Neural progenitor cell (in vitro differentiated cells): ENCODE results near the gene SRR. TPM values are rescaled to one million over a fixed set of nuclear protein-coding genes. Genes with fewer than 3 reads are reported as not detected.

Experiments used
- DNase-seq: peaks from one replicate; pipeline ENCODE4 v3.0.0-alpha.2; 2016; ENCODE audit warnings: low spot score
- H2AFZ ChIP-seq: fragments of 200-600 bp; sonication (generic); replicated peaks from 2 replicates; pipeline ENCODE4 v1.6.1; 2016; ENCODE audit warnings: antibody characterized with exemption
- H3F3A ChIP-seq: fragments of 200-600 bp; sonication (generic); 2 replicates; pipeline ENCODE4 v1.6.1; 2016; ENCODE audit warnings: antibody characterized with exemption, low read depth
- H3K27ac ChIP-seq: fragments of 200-600 bp; sonication (generic); 2 replicates; pipeline ENCODE4 v1.5.1; 2016; ENCODE audit warnings: mild to moderate bottlenecking
- H3K27me3 ChIP-seq: fragments of 200-600 bp; sonication (generic); 2 replicates; pipeline ENCODE4 v1.6.1; 2016; ENCODE audit warnings: mild to moderate bottlenecking, moderate library complexity
- H3K36me3 ChIP-seq: fragments of 200-600 bp; sonication (generic); 2 replicates; pipeline ENCODE4 v1.5.1; 2016
- H3K4me1 ChIP-seq: fragments of 200-600 bp; sonication (generic); 2 replicates; pipeline ENCODE4 v1.6.1; 2016; ENCODE audit warnings: mixed run types
- H3K4me2 ChIP-seq: fragments of 200-600 bp; sonication (generic); 2 replicates; pipeline ENCODE4 v1.6.1; 2016
- H3K4me3 ChIP-seq: fragments of 200-600 bp; sonication (generic); 2 replicates; pipeline ENCODE4 v1.5.1; 2016
- H3K79me2 ChIP-seq: fragments of 200-600 bp; sonication (generic); 2 replicates; pipeline ENCODE4 v1.6.1; 2016; ENCODE audit warnings: low read depth
- H3K9ac ChIP-seq: fragments of 200-600 bp; sonication (generic); 2 replicates; pipeline ENCODE4 v1.6.1; 2016
- H3K9me3 ChIP-seq: fragments of 200-600 bp; sonication (generic); 2 replicates; pipeline ENCODE4 v1.5.1; 2016; ENCODE audit warnings: low read depth
- H4K20me1 ChIP-seq: fragments of 200-600 bp; sonication (generic); 2 replicates; pipeline ENCODE4 v1.6.1; 2016; ENCODE audit warnings: low read depth
- H3K27ac Mint-ChIP-seq: 3 replicates; pipeline ENCODE4 v1.8.0; 2021; ENCODE audit warnings: mixed read lengths
- H3K27me3 Mint-ChIP-seq: 2 replicates; pipeline ENCODE4 v1.8.0; 2022; ENCODE audit warnings: low read depth, mild to moderate bottlenecking, inconsistent platforms, moderate library complexity, mixed read lengths; ENCODE audit not compliant: insufficient read depth
- H3K36me3 Mint-ChIP-seq: 3 replicates; pipeline ENCODE4 v1.8.0; 2021; ENCODE audit warnings: mixed read lengths
- H3K4me1 Mint-ChIP-seq: 3 replicates; pipeline ENCODE4 v1.8.0; 2021; ENCODE audit warnings: mixed read lengths
- H3K4me3 Mint-ChIP-seq: 3 replicates; pipeline ENCODE4 v1.8.0; 2021; ENCODE audit warnings: mild to moderate bottlenecking, moderate library complexity, mixed read lengths
- H3K9me3 Mint-ChIP-seq: 3 replicates; pipeline ENCODE4 v1.8.0; 2020; ENCODE audit warnings: mixed read lengths
- CTCF ChIP-seq: fragments of 200-600 bp; sonication (generic); IDR thresholded peaks from 2 replicates; pipeline ENCODE4 v1.5.1; 2017; ENCODE audit warnings: antibody characterized with exemption, mild to moderate bottlenecking
- EZH2 ChIP-seq: fragments of 200-600 bp; sonication (generic); IDR thresholded peaks from 2 replicates; pipeline ENCODE4 v1.6.1; 2017; ENCODE audit warnings: antibody characterized with exemption, mild to moderate bottlenecking, moderate library complexity
- EZH2phosphoT487 ChIP-seq: fragments of 200-600 bp; sonication (generic); IDR thresholded peaks from 2 replicates; pipeline ENCODE4 v1.6.1; 2017; ENCODE audit warnings: antibody characterized with exemption
- total RNA-seq: library from RNA; depleted of rRNA; stranded (reverse); fragments of >200 nt; gene quantifications from 2 replicates; pipeline ENCODE4 v1.2.3, GENCODE V29; 2015; ENCODE audit warnings: low replicate concordance

SRR gene
- total RNA-seq, 1 donor from 2014 or later, result 40.9 TPM

- Histone ChIP-seq H3K4me1 (peaks cover 11% of the 10 kb centered on the region), H3K9ac (peak overlapping the region; percentile 91), H3K27me3 (no peaks in the 10 kb centered on the region), H3K79me2 (peaks cover 44% of the 10 kb centered on the region), H3K27ac (no peak overlapping the region), H3K36me3 (peaks cover 38% of the 10 kb centered on the region), H3F3A (peaks cover 29% of the 10 kb centered on the region), H3K9me3 (no peaks in the 10 kb centered on the region), H3K4me2 (peak overlapping the region; percentile 97), H2AFZ (peak overlapping the region; percentile 68), H4K20me1 (peaks cover 4% of the 10 kb centered on the region), H3K4me3 (peak overlapping the region; percentile 95)
- Mint-ChIP-seq H3K36me3 (peaks cover 17% of the 10 kb centered on the region), H3K4me1 (peaks cover 24% of the 10 kb centered on the region), H3K9me3 (no peaks in the 10 kb centered on the region), H3K4me3 (peak overlapping the region; percentile 99), H3K27ac (peak overlapping the region; percentile 81), H3K27me3 (peaks cover 7% of the 10 kb centered on the region)
- DNase-seq, result peak; percentile 36
- no peak for TF ChIP-seq EZH2
- no peak for TF ChIP-seq CTCF
- TF ChIP-seq EZH2phosphoT487, result no peak
These were observed 32.0 kb downstream of the SRR start for GRCh38 chr17:2335726-2336214.

- peak within 1 kb of the TSS; percentile 91 for H3K9ac ChIP-seq
- DNase-seq, result peak; percentile 95
- H3K36me3 ChIP-seq, result peaks cover 32% of the 10 kb centered on the region
- TF ChIP-seq EZH2phosphoT487, result no peak
- no peak for TF ChIP-seq EZH2
- TF ChIP-seq CTCF, result peak; percentile 35
- H3K9me3 Mint-ChIP-seq, result no peaks in the 10 kb centered on the region
- peaks cover 25% of the 10 kb centered on the region for H3F3A ChIP-seq
- H3K27me3 ChIP-seq, result no peaks in the 10 kb centered on the region
- no peaks in the 10 kb centered on the region for H3K9me3 ChIP-seq
- peaks cover 24% of the 10 kb centered on the region for H3K4me1 Mint-ChIP-seq
- H4K20me1 ChIP-seq, result peaks cover 4% of the 10 kb centered on the region
- peaks cover 7% of the 10 kb centered on the region for H3K27me3 Mint-ChIP-seq
- peak within 1 kb of the TSS; percentile 94 for H2AFZ ChIP-seq
- H3K4me3 Mint-ChIP-seq, result peak within 1 kb of the TSS; percentile 99
- peak within 1 kb of the TSS; percentile 95 for H3K4me3 ChIP-seq
- H3K79me2 ChIP-seq, result peaks cover 44% of the 10 kb centered on the region
- H3K27ac Mint-ChIP-seq, result peak within 1 kb of the TSS; percentile 81
- peak within 1 kb of the TSS; percentile 97 for H3K4me2 ChIP-seq
- peaks cover 16% of the 10 kb centered on the region for H3K36me3 Mint-ChIP-seq
- H3K4me1 ChIP-seq, result peaks cover 11% of the 10 kb centered on the region
- no peak within 1 kb of the TSS for H3K27ac ChIP-seq
These were observed 32.6 kb downstream of the SRR start, which contains the start of gene TSR1 for GRCh38 chr17:2336215-2336851. Gene TSR1, minus strand, starts transcription at chr17:2336457. Its CDS starts 30 bp downstream, at chr17:2336427.

GRCh38 chr17:2336852-2337543 is 33.2 kb downstream of the SRR start, which contains the start of gene SGSM2:
Gene SGSM2, plus strand, starts transcription at chr17:2337501. Its CDS starts 188 bp downstream, at chr17:2337689.
- peak; percentile 77 for DNase-seq
- Histone ChIP-seq H4K20me1 (peaks cover 4% of the 10 kb centered on the region), H2AFZ (peak within 1 kb of the TSS; percentile 94), H3K27ac (no peak within 1 kb of the TSS), H3K36me3 (peaks cover 26% of the 10 kb centered on the region), H3K4me1 (peaks cover 11% of the 10 kb centered on the region), H3F3A (peaks cover 25% of the 10 kb centered on the region), H3K9ac (no peak within 1 kb of the TSS), H3K9me3 (no peaks in the 10 kb centered on the region), H3K79me2 (peaks cover 44% of the 10 kb centered on the region), H3K4me3 (peak within 1 kb of the TSS; percentile 95), H3K27me3 (no peaks in the 10 kb centered on the region), H3K4me2 (peak within 1 kb of the TSS; percentile 97)
- TF ChIP-seq CTCF (no peak), EZH2 (no peak), EZH2phosphoT487 (no peak)
- Mint-ChIP-seq H3K27me3 (peaks cover 7% of the 10 kb centered on the region), H3K36me3 (peaks cover 20% of the 10 kb centered on the region), H3K4me3 (peak within 1 kb of the TSS; percentile 99), H3K9me3 (no peaks in the 10 kb centered on the region), H3K27ac (peak within 1 kb of the TSS; percentile 66), H3K4me1 (peaks cover 24% of the 10 kb centered on the region)
